GM23338 (cell line): Measurements from ENCODE around the gene TRIM71.

ENCODE experiments used
- CREB1 ChIP-seq: fragments of 250-450 bp; sonication (Bioruptor Pico); IDR thresholded peaks from 2 replicates; pipeline ENCODE4 v1.5.0; 2020; ENCODE audit warnings: low read depth, mild to moderate bottlenecking, moderate library complexity
- CTCF ChIP-seq, 2 experiments: fragments of 200-600 bp in 1 of 2; sonication (generic) in 1 of 2; conservative IDR thresholded peaks; 2 replicates each; pipeline versions ENCODE4 v1.5.1 to v1.6.1; 2016 to 2017; ENCODE audit warnings: antibody characterized with exemption in 2 of 2, low read depth in 2 of 2, mild to moderate bottlenecking in 2 of 2, moderate library complexity in 1 of 2
- ETS1 ChIP-seq: IDR thresholded peaks from 2 replicates; pipeline ENCODE4 v1.6.1; 2016; ENCODE audit warnings: antibody characterized with exemption
- EZH2 ChIP-seq: fragments of 200-600 bp; sonication (generic); IDR thresholded peaks from one replicate; pipeline ENCODE4 v1.8.0; 2017; ENCODE audit warnings: antibody characterized with exemption, mild to moderate bottlenecking, low read depth; ENCODE audit not compliant: unreplicated experiment
- EZH2phosphoT487 ChIP-seq: fragments of 200-600 bp; sonication (generic); IDR thresholded peaks from one replicate; pipeline ENCODE4 v1.8.1; 2018; ENCODE audit warnings: antibody characterized with exemption; ENCODE audit not compliant: unreplicated experiment
- JUNB ChIP-seq: IDR thresholded peaks from one replicate; pipeline ENCODE4 v1.6.1; 2016; ENCODE audit warnings: antibody characterized with exemption; ENCODE audit not compliant: unreplicated experiment
- NANOG ChIP-seq: IDR thresholded peaks from 2 replicates; pipeline ENCODE4 v1.6.1; 2016; ENCODE audit warnings: antibody characterized with exemption, borderline replicate concordance
- POLR2AphosphoS5 ChIP-seq: IDR thresholded peaks from 2 replicates; pipeline ENCODE4 v1.6.1; 2016; ENCODE audit warnings: antibody characterized with exemption, low read depth
- REST ChIP-seq: IDR thresholded peaks from one replicate; pipeline ENCODE4 v1.6.1; 2018; ENCODE audit warnings: antibody characterized with exemption; ENCODE audit not compliant: unreplicated experiment
- STAT1 ChIP-seq: IDR thresholded peaks from one replicate; pipeline ENCODE4 v1.6.1; 2016; ENCODE audit warnings: antibody characterized with exemption; ENCODE audit not compliant: unreplicated experiment
- ZNF114 ChIP-seq: fragments of 250-450 bp; sonication (Bioruptor Pico); IDR thresholded peaks from 2 replicates; pipeline ENCODE4 v1.5.0; 2020; ENCODE audit warnings: mild to moderate bottlenecking, moderate library complexity
- ZNF331 ChIP-seq: fragments of 250-450 bp; sonication (Bioruptor Pico); IDR thresholded peaks from 2 replicates; pipeline ENCODE4 v1.5.0; 2020; ENCODE audit warnings: low read depth, mild to moderate bottlenecking, moderate library complexity

- no peak for TF ChIP-seq CTCF (conservative IDR thresholded peaks at IDR 0.05; ENCODE audit: low read depth in 2 of 2)
- TF ChIP-seq REST, result no peak
- TF ChIP-seq NANOG, result no peak
- no peak; the same call in 1 of the 2 replicates for TF ChIP-seq POLR2AphosphoS5
- TF ChIP-seq EZH2phosphoT487, result no peak
- no peak for TF ChIP-seq EZH2
- no peak for TF ChIP-seq CREB1 (CRISPR knock-in tag)
- no peak for TF ChIP-seq ETS1
- TF ChIP-seq ZNF331, result no peak
- TF ChIP-seq STAT1, result no peak
- TF ChIP-seq JUNB, result no peak
- no peak for TF ChIP-seq ZNF114 (CRISPR knock-in tag)
Observed at GRCh38 chr3:32886911-32887310, 69.1 kb downstream of the TRIM71 start.
